Liver (tissue), 3 donors: Measurements from ENCODE around the gene PCP4L1.

Experiments
- EGR1 ChIP-seq, 2 donors: IDR thresholded peaks; 2 replicates each; pipeline ENCODE4 v1.6.1; 2016 to 2018; ENCODE audit warnings: antibody characterized with exemption in 2 of 2, low read depth in 2 of 2
- GABPA ChIP-seq, 2 donors: IDR thresholded peaks in 1 of 2; conservative IDR thresholded peaks in 1 of 2; 2 replicates each; pipeline ENCODE4 v1.6.1; 2016; ENCODE audit warnings: antibody characterized with exemption in 2 of 2, mild to moderate bottlenecking in 1 of 2, moderate library complexity in 1 of 2
- MAX ChIP-seq: IDR thresholded peaks from 2 replicates; pipeline ENCODE4 v1.6.1; 2016; ENCODE audit warnings: antibody characterized with exemption
- NR2F2 ChIP-seq: IDR thresholded peaks from 2 replicates; pipeline ENCODE4 v1.6.1; 2016; ENCODE audit warnings: antibody characterized with exemption
- RAD21 ChIP-seq, 2 donors: IDR thresholded peaks; 2 replicates each; pipeline ENCODE4 v1.6.1; 2016; ENCODE audit warnings: antibody characterized with exemption in 2 of 2, mild to moderate bottlenecking in 2 of 2
- SP1 ChIP-seq: IDR thresholded peaks from 2 replicates; pipeline ENCODE4 v1.6.1; 2018; ENCODE audit warnings: antibody characterized with exemption, mild to moderate bottlenecking
- TAF1 ChIP-seq: conservative IDR thresholded peaks from 2 replicates; pipeline ENCODE4 v1.6.1; 2016; ENCODE audit warnings: antibody characterized with exemption, mild to moderate bottlenecking
- YY1 ChIP-seq: IDR thresholded peaks from 2 replicates; pipeline ENCODE4 v1.6.1; 2016; ENCODE audit warnings: antibody characterized with exemption, mild to moderate bottlenecking
- TF ChIP-seq, protein P1 (sequence below): fragments of 150-350 bp; IDR thresholded peaks from 2 replicates; pipeline ENCODE4 v1.5.1; 2017; ENCODE audit warnings: improper control_type of control experiment, low read depth, low read length; ENCODE audit not compliant: missing input control
- TF ChIP-seq, protein P2 (sequence below): IDR thresholded peaks from 2 replicates; pipeline ENCODE4 v1.6.1; 2016; ENCODE audit warnings: antibody characterized with exemption
- donor health status: healthy.
- donor health status: healthy.

GRCh38 chr1:161226320-161226711 lies 32.2 kb upstream of the PCP4L1 start:
- TF ChIP-seq, protein P1, sequence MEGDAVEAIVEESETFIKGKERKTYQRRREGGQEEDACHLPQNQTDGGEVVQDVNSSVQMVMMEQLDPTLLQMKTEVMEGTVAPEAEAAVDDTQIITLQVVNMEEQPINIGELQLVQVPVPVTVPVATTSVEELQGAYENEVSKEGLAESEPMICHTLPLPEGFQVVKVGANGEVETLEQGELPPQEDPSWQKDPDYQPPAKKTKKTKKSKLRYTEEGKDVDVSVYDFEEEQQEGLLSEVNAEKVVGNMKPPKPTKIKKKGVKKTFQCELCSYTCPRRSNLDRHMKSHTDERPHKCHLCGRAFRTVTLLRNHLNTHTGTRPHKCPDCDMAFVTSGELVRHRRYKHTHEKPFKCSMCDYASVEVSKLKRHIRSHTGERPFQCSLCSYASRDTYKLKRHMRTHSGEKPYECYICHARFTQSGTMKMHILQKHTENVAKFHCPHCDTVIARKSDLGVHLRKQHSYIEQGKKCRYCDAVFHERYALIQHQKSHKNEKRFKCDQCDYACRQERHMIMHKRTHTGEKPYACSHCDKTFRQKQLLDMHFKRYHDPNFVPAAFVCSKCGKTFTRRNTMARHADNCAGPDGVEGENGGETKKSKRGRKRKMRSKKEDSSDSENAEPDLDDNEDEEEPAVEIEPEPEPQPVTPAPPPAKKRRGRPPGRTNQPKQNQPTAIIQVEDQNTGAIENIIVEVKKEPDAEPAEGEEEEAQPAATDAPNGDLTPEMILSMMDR = no peak
- TF ChIP-seq RAD21 (IDR thresholded peaks at IDR 0.05) (no peak), MAX (no peak), TAF1 (no peak), NR2F2 (no peak), GABPA (IDR thresholded peaks at IDR 0.05 in 1 of 2, conservative IDR thresholded peaks at IDR 0.05 in 1 of 2) (no peak), SP1 (no peak), YY1 (no peak), EGR1 (IDR thresholded peaks at IDR 0.05; ENCODE audit: low read depth in 2 of 2) (no peak)
- TF ChIP-seq, protein P2, sequence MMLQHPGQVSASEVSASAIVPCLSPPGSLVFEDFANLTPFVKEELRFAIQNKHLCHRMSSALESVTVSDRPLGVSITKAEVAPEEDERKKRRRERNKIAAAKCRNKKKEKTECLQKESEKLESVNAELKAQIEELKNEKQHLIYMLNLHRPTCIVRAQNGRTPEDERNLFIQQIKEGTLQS = no peak
